ENCODE data around the gene NEK6. TPM values are rescaled to one million over a fixed set of nuclear protein-coding genes. Genes with fewer than 3 reads are reported as not detected.

Gene NEK6
- polyA plus RNA-seq, 6 donors from 2014 or later, result 4.5 to 15.2 (median 8.0) TPM

DNA sequence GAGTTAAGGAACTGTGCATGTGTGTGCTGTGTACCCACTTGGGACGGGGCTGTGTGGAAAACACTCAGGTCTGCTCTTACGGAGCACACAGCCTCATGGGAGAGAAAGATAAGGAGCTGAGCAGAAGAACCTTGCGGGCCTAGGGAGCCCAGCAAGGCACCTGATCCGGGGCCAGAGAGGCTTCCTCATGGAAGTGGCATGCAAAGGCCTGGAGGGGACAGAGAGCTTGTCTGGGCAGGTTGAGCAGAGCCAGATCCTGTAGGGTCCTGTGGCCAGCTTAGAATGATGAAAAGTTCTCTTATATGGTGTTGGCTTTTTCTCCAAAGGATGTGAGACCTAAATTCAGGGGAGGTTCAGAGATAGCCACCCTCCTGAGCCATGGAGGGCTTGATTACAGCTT is 45.2 kb downstream of the NEK6 start:
- H3K4me3 Mint-ChIP-seq, result no peak overlapping the region
- peaks cover 25 to 33% (median 27%) of the 10 kb centered on the region in 3 donors for H3K4me1 Mint-ChIP-seq
- no peaks in the 10 kb centered on the region for H3K27me3 Mint-ChIP-seq
- H3K27ac Mint-ChIP-seq, result peak overlapping the region in 2 of 6 donors; percentile 44 to 66
- H3K36me3 Mint-ChIP-seq, result peaks cover 0 to 6% of the 10 kb centered on the region in 2 donors
- ATAC-seq (ENCODE audit: low read depth in 2 of 2), result no peak
- no peaks in the 10 kb centered on the region for H3K9me3 Mint-ChIP-seq
- no peak for DNase-seq

GRCh38 chr9:124303762-124304161 is 46.0 kb downstream of the NEK6 start:
- H3K27me3 Mint-ChIP-seq, result no peaks in the 10 kb centered on the region
- ATAC-seq (ENCODE audit: low read depth in 2 of 2) (no peak), DNase-seq (no peak)
- peaks cover 20 to 25% (median 24%) of the 10 kb centered on the region in 3 donors for H3K4me1 Mint-ChIP-seq
- peaks cover 0 to 6% of the 10 kb centered on the region in 2 donors for H3K36me3 Mint-ChIP-seq
- no peak overlapping the region for H3K27ac Mint-ChIP-seq
- no peaks in the 10 kb centered on the region for H3K9me3 Mint-ChIP-seq
- H3K4me3 Mint-ChIP-seq, result no peak overlapping the region

GRCh38 chr9:124304285-124304684 is 46.5 kb downstream of the NEK6 start:
- Mint-ChIP-seq H3K27me3 (no peaks in the 10 kb centered on the region), H3K36me3 (peaks cover 0 to 6% of the 10 kb centered on the region in 2 donors), H3K4me3 (no peak overlapping the region), H3K4me1 (peaks cover 16 to 23% (median 19%) of the 10 kb centered on the region in 3 donors), H3K9me3 (no peaks in the 10 kb centered on the region), H3K27ac (no peak overlapping the region)
- ATAC-seq (ENCODE audit: low read depth in 2 of 2), result no peak
- DNase-seq, result no peak

GRCh38 chr9:124306098-124306735 is 48.5 kb downstream of the NEK6 start:
- DNase-seq (no peak), ATAC-seq (ENCODE audit: low read depth in 2 of 2) (no peak)
- Mint-ChIP-seq H3K27ac (peak overlapping the region in 3 of 6 donors; percentile 12 to 44 (median 33)), H3K36me3 (peaks cover 0 to 6% of the 10 kb centered on the region in 2 donors), H3K4me1 (peaks cover 3 to 11% (median 5%) of the 10 kb centered on the region in 3 donors), H3K9me3 (no peaks in the 10 kb centered on the region), H3K27me3 (no peaks in the 10 kb centered on the region), H3K4me3 (no peak overlapping the region)

DNA sequence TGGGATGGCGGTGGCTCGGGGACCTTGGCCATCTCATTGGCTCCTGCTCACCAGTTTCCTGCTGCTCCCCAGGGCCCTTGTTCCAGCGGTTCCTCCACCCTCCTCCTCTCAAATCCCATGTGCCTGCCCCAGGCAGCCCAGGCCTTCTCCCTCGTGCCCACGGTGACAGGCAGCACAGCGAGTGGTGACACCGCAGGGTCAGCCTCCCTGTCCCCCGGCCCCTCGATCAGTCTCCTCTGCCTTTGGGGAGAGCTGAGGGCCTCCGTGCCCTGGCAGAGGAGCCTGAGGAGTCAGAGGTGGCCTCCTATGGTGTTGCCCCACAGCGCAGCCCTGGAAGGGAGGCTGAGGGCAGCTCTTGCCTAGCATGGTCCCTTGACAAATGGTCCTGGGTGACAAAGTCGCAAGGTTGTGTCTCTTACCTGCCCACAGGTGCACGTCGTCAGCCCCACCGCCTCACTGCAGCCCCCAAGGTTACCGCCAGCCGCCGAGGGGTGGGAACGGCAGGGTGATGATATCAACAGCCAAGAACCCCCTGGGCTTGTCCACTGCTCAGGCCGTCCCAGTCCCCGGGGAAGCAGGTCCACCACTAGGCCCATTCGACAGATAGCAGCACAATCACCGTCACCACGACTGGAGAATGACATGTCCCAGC is 49.8 kb downstream of the NEK6 start:
- Mint-ChIP-seq H3K27me3 (no peaks in the 10 kb centered on the region), H3K27ac (no peak overlapping the region), H3K4me3 (no peak overlapping the region), H3K4me1 (peaks cover 0 to 14% (median 3%) of the 10 kb centered on the region in 3 donors), H3K36me3 (peaks cover 0 to 6% of the 10 kb centered on the region in 2 donors), H3K9me3 (no peaks in the 10 kb centered on the region)
- ATAC-seq (ENCODE audit: low read depth in 2 of 2), result no peak
- no peak for DNase-seq

DNA sequence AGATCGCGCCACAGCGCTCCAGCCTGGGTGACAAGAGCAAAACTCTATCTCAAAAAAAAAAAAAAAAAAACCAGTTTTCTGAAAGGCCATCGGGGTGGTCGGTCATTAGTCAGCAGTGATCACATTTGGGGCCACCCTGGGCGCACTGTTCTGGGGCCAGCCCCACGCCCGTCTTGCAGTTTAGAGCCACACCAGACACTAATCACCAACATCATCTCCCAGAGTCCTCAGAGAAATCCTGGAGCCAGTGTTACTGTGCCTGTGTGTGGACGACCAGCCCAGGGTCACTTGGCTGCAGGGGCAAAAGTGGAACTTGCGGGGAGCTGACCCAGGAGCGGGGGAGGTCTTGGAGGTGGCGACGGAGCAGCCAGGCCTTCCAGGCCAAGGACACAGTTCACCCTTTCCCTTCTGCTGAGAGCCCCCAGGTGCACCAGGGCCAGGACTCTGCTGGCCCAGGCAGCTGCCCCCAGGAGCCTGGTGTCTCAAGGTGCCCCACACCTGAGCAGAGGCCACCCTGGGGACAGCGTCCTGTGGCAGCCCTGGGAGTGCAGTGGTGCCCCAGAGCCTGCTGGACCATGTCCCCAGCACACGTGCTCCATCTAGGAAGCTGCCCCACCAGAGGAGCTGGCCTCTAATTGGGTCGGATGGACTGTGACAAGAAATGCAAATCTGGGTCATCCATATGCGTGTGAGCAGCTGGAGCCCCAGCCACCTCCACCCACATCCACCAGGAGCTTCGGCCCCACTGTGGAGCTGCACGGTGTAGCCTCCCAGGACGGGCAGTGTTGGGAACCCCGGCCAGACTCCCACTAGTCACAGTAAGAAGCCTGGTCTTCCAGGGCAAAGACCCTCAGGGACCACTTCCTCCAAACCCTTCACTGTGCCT is 51.1 kb downstream of the NEK6 start:
- no peak for ATAC-seq (ENCODE audit: low read depth in 2 of 2)
- H3K36me3 Mint-ChIP-seq, result no peaks in the 10 kb centered on the region

DNA sequence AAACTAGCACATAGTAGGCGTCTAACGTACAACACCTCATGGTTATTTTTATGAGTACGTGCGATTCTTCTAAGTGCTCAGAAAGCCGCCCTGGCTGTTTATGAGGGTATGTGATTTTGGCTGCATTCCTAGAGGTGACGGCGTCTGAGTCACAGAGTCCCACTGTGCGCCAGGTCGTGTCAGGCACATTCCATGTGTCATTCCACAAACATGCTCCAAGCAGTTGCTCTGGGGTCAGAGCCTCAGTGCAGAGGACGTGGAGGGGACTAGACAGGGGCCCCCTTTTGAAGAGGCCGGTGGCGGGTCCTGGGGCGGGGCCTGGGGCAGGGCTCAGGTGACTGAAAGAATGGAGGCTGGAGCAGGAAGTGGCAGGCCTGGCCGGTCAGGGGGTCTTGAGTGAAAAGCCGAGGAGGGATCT is 51.9 kb downstream of the NEK6 start:
- DNase-seq (no peak), ATAC-seq (ENCODE audit: low read depth in 2 of 2) (no peak)
- no peaks in the 10 kb centered on the region for H3K9me3 Mint-ChIP-seq
- no peak overlapping the region for H3K4me3 Mint-ChIP-seq
- no peaks in the 10 kb centered on the region for H3K27me3 Mint-ChIP-seq
- H3K27ac Mint-ChIP-seq, result no peak overlapping the region
- no peaks in the 10 kb centered on the region for H3K36me3 Mint-ChIP-seq
- H3K4me1 Mint-ChIP-seq, result peaks cover 0 to 14% (median 3%) of the 10 kb centered on the region in 3 donors

More for the DNA sequence above, 51.1 kb downstream of the NEK6 start:
- DNase-seq, result no peak
- Mint-ChIP-seq H3K9me3 (no peaks in the 10 kb centered on the region), H3K27me3 (no peaks in the 10 kb centered on the region), H3K4me3 (no peak overlapping the region), H3K27ac (peak overlapping the region in 1 of 6 donors; percentile 38), H3K4me1 (peaks cover 0 to 14% (median 3%) of the 10 kb centered on the region in 3 donors)

- no peaks in the 10 kb centered on the region for H3K36me3 Mint-ChIP-seq
- no peak overlapping the region for H3K27ac Mint-ChIP-seq
These were observed 53.5 kb downstream of the NEK6 start for GRCh38 chr9:124311283-124311682.

DNA sequence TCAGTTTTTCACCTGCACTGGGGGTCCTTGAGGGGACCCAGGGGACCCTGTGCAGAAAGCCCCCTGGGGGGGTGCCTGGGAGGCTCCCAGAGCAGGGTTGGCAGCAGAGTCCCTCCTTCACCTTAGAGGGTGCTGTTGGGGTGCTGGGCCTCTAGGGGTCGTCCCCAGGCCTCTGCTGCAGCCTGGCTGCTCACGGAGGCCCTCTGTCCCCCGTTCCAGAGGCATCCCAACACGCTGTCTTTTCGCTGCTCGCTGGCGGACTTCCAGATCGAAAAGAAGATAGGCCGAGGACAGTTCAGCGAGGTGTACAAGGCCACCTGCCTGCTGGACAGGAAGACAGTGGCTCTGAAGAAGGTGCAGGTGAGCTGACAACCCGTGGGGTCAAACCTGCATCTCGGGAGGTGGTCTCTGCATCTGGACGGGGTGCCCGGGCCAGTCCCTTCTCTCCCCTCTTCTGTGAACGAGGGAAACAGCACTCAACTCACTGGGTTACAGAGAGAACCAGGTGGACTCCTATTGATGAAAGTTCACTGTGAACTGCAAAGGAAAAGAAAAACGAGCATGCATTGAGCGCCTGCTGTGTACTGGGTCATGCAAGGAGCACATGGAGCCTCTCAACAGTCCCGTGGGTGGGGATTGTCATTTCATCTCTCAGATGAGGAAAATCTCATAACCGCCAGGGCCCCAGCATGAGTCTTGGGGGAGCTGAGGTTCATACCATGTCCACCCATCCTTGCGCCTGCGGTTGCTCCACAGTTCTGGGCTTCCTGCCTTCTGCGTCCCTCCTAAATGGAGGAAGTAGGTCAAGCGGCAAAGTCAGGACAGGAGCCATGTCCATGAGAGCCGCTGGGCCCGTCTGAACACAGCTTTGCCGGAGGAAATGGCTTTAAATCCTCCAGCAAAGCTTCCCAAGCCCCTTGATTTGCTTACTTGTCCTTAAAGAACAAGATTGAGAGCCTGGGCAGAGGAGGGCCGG is 54.8 kb downstream of the NEK6 start:
- H3K9me3 Mint-ChIP-seq, result no peaks in the 10 kb centered on the region
- peaks cover 0 to 7% of the 10 kb centered on the region in 2 donors for H3K36me3 Mint-ChIP-seq
- H3K4me3 Mint-ChIP-seq, result no peak overlapping the region
- peak overlapping the region in 3 of 6 donors; percentile 16 to 70 (median 69) for H3K27ac Mint-ChIP-seq
- ATAC-seq (ENCODE audit: low read depth in 2 of 2) (no peak), DNase-seq (no peak)
- no peaks in the 10 kb centered on the region for H3K27me3 Mint-ChIP-seq
- peaks cover 0 to 3% (median 0%) of the 10 kb centered on the region in 3 donors for H3K4me1 Mint-ChIP-seq

More at GRCh38 chr9:124311283-124311682, 53.5 kb downstream of the NEK6 start:
- H3K4me3 Mint-ChIP-seq, result no peak overlapping the region
- H3K9me3 Mint-ChIP-seq, result no peaks in the 10 kb centered on the region
- no peak for ATAC-seq (ENCODE audit: low read depth in 2 of 2)
- no peak for DNase-seq
- no peaks in the 10 kb centered on the region for H3K27me3 Mint-ChIP-seq
- H3K4me1 Mint-ChIP-seq, result peaks cover 0 to 5% (median 0%) of the 10 kb centered on the region in 3 donors

DNA sequence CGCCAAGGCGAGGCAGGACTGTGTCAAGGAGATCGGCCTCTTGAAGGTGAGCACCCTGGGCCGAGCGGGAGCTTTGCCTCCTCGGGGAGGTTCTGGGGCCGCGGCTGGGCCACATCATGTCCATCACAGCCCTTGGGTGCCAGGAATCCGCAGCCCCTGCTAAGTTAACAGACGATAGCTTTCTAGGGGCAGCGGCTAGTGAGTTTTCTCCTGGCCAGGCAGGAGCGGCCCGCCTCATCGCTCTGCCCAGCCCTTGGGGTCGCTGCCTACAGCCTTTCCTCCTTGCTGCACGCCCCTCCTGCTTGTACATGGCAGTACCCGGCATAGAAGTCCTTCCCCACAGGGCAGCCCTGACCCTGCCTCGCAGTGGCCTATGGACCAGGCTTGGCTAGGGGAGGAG is 56.2 kb downstream of the NEK6 start:
- ATAC-seq (ENCODE audit: low read depth in 2 of 2), result no peak
- Mint-ChIP-seq H3K4me1 (peaks cover 0 to 3% (median 0%) of the 10 kb centered on the region in 3 donors), H3K36me3 (peaks cover 0 to 9% of the 10 kb centered on the region in 2 donors)

GRCh38 chr9:124315882-124316281 is 58.1 kb downstream of the NEK6 start:
- no peaks in the 10 kb centered on the region for H3K9me3 Mint-ChIP-seq
- peaks cover 0 to 9% of the 10 kb centered on the region in 2 donors for H3K36me3 Mint-ChIP-seq
- no peak overlapping the region for H3K27ac Mint-ChIP-seq
- no peak overlapping the region for H3K4me3 Mint-ChIP-seq
- ATAC-seq (ENCODE audit: low read depth in 2 of 2) (no peak), DNase-seq (no peak)
- H3K27me3 Mint-ChIP-seq, result no peaks in the 10 kb centered on the region
- H3K4me1 Mint-ChIP-seq, result peaks cover 3 to 12% (median 7%) of the 10 kb centered on the region in 3 donors

More for the DNA sequence above, 56.2 kb downstream of the NEK6 start:
- no peak for DNase-seq
- H3K4me3 Mint-ChIP-seq, result no peak overlapping the region
- peak overlapping the region in 4 of 6 donors; percentile 16 to 81 (median 34) for H3K27ac Mint-ChIP-seq
- H3K27me3 Mint-ChIP-seq, result no peaks in the 10 kb centered on the region
- no peaks in the 10 kb centered on the region for H3K9me3 Mint-ChIP-seq
